ENCODE data around the gene APC2.

GRCh38 chr19:1409204-1410005 lies 40.5 kb upstream of the APC2 start:
- TF ChIP-seq CTCF (conservative IDR thresholded peaks at IDR 0.05) (no peak), EZH2 (IDR thresholded peaks at IDR 0.05; ENCODE audit: low read depth) (no peak)

Data from PC-9 (cell line).